Gastrocnemius medialis (tissue), 4 donors: ENCODE measurements around the gene RDH13. TPM values are rescaled to one million over a fixed set of nuclear protein-coding genes. Genes with fewer than 3 reads are reported as not detected.

Experiments used
- ATAC-seq, 2 donors: fragments of 150-250 bp; one replicate each; pipeline ENCODE4 v1.9.1; 2016
- DNase-seq, 2 donors: peaks; one replicate each; pipeline ENCODE4 v3.0.0-alpha.2; 2019
- H3K27ac ChIP-seq, 4 donors: fragments of 200-600 bp; sonication (generic); 1 replicate in 1 of 4; 2 replicates in 3 of 4; pipeline ENCODE4 v1.5.1; 2016 to 2018; ENCODE audit warnings: mild to moderate bottlenecking in 2 of 4, moderate library complexity in 1 of 4
- H3K27me3 ChIP-seq, 3 donors: fragments of 200-600 bp; sonication (generic) in 2 of 3; 1 replicate in 1 of 3; 2 replicates in 2 of 3; pipeline versions ENCODE4 v1.5.1 to v1.6.0; 2016 to 2019; ENCODE audit warnings: mild to moderate bottlenecking in 1 of 3, moderate library complexity in 1 of 3
- H3K36me3 ChIP-seq, 2 donors: fragments of 200-600 bp; sonication (generic) in 1 of 2; one replicate each; pipeline ENCODE4 v1.5.1; 2017 to 2018
- H3K4me1 ChIP-seq, 2 donors: fragments of 200-600 bp; sonication (generic) in 1 of 2; one replicate each; pipeline ENCODE4 v1.5.1; 2016 to 2017; ENCODE audit warnings: mild to moderate bottlenecking in 2 of 2
- H3K4me3 ChIP-seq, 4 donors: fragments of 200-600 bp; sonication (generic) in 3 of 4; 1 replicate in 1 of 4; 2 replicates in 3 of 4; pipeline ENCODE4 v1.5.1; 2016 to 2019; ENCODE audit warnings: mild to moderate bottlenecking in 2 of 4
- H3K9me3 ChIP-seq, 3 donors: fragments of 200-600 bp; sonication (generic) in 2 of 3; 1 replicate in 1 of 3; 2 replicates in 2 of 3; pipeline ENCODE4 v1.5.1; 2016 to 2019
- POLR2A ChIP-seq, 2 donors: fragments of 450-650 bp; IDR thresholded peaks; one replicate each; pipeline ENCODE4 v1.6.1; 2017; ENCODE audit warnings: antibody characterized with exemption in 2 of 2, mild to moderate bottlenecking in 2 of 2, moderate library complexity in 2 of 2
- in situ Hi-C, 4 donors: fragments of 200-750 bp; cut with MboI; loops; one replicate each; pipeline versions ENCODE4 v1.15.0 to v1.8.0; 2017; ENCODE audit warnings: low sequenced_read_pairs in 4 of 4
- intact Hi-C: fragments of 100-400 bp; cut with DNase I; formaldehyde crosslinking; loops from one replicate; pipeline ENCODE4 v1.15.1; 2023; ENCODE audit warnings: low total_unique reads
- total RNA-seq, 4 donors: library from RNA; depleted of rRNA; stranded (reverse); fragments of >200 nt; gene quantifications; one replicate each; pipeline versions ENCODE4 v1.1.0 to v1.2.3, GENCODE V29; 2016
- TF ChIP-seq, protein P1 (sequence below), 5 experiments: fragments of 450-650 bp in 3 of 5; fragments of 200-600 bp in 2 of 5; sonication (generic) in 2 of 5; IDR thresholded peaks in 4 of 5; conservative IDR thresholded peaks in 1 of 5; 1 replicate in 4 of 5; 2 replicates in 1 of 5; pipeline ENCODE4 v1.5.1; 2016 to 2019; ENCODE audit warnings: antibody characterized with exemption in 5 of 5, mild to moderate bottlenecking in 3 of 5, moderate library complexity in 3 of 5

The RDH13 gene
- total RNA-seq, 4 donors from 2014 or later, result 5.2 to 10.5 (median 7.6) TPM

GRCh38 chr19:55077106-55077505, 14.2 kb upstream of the RDH13 start:
- no peak for ATAC-seq
- in situ Hi-C loops, result no loop called here
- no peaks in the 10 kb centered on the region for H3K9me3 ChIP-seq
- intact Hi-C loops, result no loop called here
- H3K27me3 ChIP-seq, result peaks cover 48 to 76% (median 48%) of the 10 kb centered on the region in 3 donors
- no peak for DNase-seq
- no peak overlapping the region for H3K4me3 ChIP-seq
- TF ChIP-seq, protein P1, sequence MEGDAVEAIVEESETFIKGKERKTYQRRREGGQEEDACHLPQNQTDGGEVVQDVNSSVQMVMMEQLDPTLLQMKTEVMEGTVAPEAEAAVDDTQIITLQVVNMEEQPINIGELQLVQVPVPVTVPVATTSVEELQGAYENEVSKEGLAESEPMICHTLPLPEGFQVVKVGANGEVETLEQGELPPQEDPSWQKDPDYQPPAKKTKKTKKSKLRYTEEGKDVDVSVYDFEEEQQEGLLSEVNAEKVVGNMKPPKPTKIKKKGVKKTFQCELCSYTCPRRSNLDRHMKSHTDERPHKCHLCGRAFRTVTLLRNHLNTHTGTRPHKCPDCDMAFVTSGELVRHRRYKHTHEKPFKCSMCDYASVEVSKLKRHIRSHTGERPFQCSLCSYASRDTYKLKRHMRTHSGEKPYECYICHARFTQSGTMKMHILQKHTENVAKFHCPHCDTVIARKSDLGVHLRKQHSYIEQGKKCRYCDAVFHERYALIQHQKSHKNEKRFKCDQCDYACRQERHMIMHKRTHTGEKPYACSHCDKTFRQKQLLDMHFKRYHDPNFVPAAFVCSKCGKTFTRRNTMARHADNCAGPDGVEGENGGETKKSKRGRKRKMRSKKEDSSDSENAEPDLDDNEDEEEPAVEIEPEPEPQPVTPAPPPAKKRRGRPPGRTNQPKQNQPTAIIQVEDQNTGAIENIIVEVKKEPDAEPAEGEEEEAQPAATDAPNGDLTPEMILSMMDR (IDR thresholded peaks at IDR 0.05 in 4 of 5, conservative IDR thresholded peaks at IDR 0.05 in 1 of 5), result no peak
- no peak for TF ChIP-seq POLR2A (IDR thresholded peaks at IDR 0.05)
- no peaks in the 10 kb centered on the region for H3K36me3 ChIP-seq
- peaks cover 6 to 15% of the 10 kb centered on the region in 2 donors for H3K4me1 ChIP-seq
- no peak overlapping the region for H3K27ac ChIP-seq

DNA sequence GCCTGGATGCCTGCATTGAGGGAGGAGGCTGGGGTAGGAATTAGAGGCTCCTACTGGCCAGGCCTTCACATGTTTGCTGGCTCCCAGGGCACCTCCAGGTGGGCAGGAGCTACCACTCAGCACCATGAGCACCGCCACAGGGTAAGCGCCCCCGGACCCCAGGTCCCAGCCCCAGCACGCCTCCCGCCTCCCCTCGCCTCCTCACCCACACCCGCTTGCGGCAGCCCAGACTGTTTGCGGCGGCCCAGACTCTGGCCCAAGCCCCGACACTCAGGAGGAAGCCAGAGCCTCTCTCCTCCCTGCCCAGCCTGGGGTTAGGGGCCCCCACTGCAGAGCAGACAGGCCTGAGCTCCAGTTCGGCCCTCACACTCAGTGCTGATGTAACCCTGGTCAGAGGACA, 13.4 kb upstream of the RDH13 start:
- in situ Hi-C loops, result no loop called here
- H3K9me3 ChIP-seq, result no peaks in the 10 kb centered on the region
- H3K27me3 ChIP-seq, result peaks cover 44 to 76% (median 48%) of the 10 kb centered on the region in 3 donors
- H3K4me1 ChIP-seq, result peaks cover 5 to 11% of the 10 kb centered on the region in 2 donors
- TF ChIP-seq, protein P1 (IDR thresholded peaks at IDR 0.05 in 4 of 5, conservative IDR thresholded peaks at IDR 0.05 in 1 of 5), result no peak
- no peak for TF ChIP-seq POLR2A (IDR thresholded peaks at IDR 0.05)
- no peak overlapping the region for H3K4me3 ChIP-seq
- H3K27ac ChIP-seq, result no peak overlapping the region
- no peaks in the 10 kb centered on the region for H3K36me3 ChIP-seq
- intact Hi-C loops, result no loop called here
- ATAC-seq (no peak), DNase-seq (no peak)

DNA sequence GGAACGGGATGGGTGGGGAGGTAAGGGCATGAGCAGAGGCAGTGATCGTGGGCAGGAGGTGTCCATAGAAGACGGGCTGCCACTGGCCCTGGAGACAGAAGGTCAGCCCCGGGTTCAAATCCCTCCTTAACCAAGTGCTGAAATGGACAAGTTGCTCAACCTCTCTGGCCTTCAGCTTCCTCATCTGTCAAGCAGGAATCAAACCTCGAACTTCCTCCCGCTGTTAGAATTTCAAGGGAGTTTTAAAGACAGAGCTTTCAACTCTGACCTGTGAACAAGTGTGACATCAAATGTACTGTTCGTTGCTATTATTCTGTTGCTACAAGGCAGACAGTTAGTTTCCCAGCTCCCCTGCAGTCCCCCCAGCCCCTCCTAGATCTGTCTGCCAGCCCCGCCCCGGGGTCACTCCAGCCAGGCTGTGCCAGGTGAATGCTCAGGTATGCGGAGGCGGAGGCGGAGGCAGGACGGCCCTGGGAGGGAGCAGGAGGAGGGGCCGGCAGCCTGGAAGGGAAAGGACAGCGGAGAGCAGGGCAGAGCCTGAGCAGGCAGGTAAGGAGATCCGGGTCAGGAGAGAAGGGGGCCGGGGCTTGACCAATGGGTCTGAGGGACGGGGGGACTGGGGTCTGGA, 12.5 kb upstream of the RDH13 start, which contains the start of gene EPS8L1:
TSS of gene EPS8L1 (plus strand) at position 499 of the 628 bp plus-strand sequence. CDS start 576 bp downstream, outside the sequence.
- H3K4me1 ChIP-seq, result peaks cover 0 to 2% of the 10 kb centered on the region in 2 donors
- no peaks in the 10 kb centered on the region for H3K9me3 ChIP-seq
- no peak for DNase-seq
- in situ Hi-C loops, result no loop called here
- H3K36me3 ChIP-seq, result no peaks in the 10 kb centered on the region
- TF ChIP-seq POLR2A (IDR thresholded peaks at IDR 0.05), result no peak
- TF ChIP-seq, protein P1 (IDR thresholded peaks at IDR 0.05 in 4 of 5, conservative IDR thresholded peaks at IDR 0.05 in 1 of 5), result no peak
- intact Hi-C loops, result no loop called here
- no peak within 1 kb of the TSS for H3K27ac ChIP-seq
- peaks cover 44 to 76% (median 48%) of the 10 kb centered on the region in 3 donors for H3K27me3 ChIP-seq
- H3K4me3 ChIP-seq, result no peak within 1 kb of the TSS
- ATAC-seq, result no peak

DNA sequence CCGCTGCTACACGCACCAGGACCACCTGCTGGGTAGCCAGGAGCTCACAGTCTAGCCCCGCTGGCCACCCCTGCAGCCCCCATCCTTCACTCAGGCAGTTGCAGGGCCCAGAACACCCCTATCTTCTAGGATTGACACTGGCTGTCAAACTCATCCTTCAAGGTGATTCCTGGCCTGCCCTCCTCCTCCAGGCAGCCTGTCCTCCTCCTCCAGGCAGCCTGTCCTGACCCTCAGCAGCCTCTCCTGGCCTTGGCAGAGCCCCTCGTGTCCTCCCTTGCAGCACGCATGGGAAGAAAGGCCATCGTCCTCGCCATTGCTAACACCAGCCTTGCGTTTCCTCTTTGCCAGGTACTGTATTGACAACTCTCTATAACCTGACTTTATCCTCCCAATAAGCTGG, 9.0 kb upstream of the RDH13 start:
- TF ChIP-seq, protein P1 (IDR thresholded peaks at IDR 0.05 in 4 of 5, conservative IDR thresholded peaks at IDR 0.05 in 1 of 5), result no peak
- no peak for TF ChIP-seq POLR2A (IDR thresholded peaks at IDR 0.05)
- H3K9me3 ChIP-seq, result no peaks in the 10 kb centered on the region
- DNase-seq (no peak), ATAC-seq (no peak)
- peaks cover 45 to 85% (median 47%) of the 10 kb centered on the region in 3 donors for H3K27me3 ChIP-seq
- H3K4me3 ChIP-seq, result no peak overlapping the region
- no peaks in the 10 kb centered on the region for H3K4me1 ChIP-seq
- in situ Hi-C loops (no loop called here), intact Hi-C loops (no loop called here)
- no peak overlapping the region for H3K27ac ChIP-seq
- H3K36me3 ChIP-seq, result no peaks in the 10 kb centered on the region
